NK-92 (cell line): ENCODE measurements around the gene TMEM97.

Experiments
- DNase-seq: peaks from one replicate; lab custom pipeline; 2025; ENCODE audit not compliant: unreplicated experiment; lab: John Stamatoyannopoulos, UW

The TMEM97 gene

GRCh38 chr17:28315846-28316705, 2.9 kb upstream of the TMEM97 start:
- DNase-seq: no peak

- DNase-seq: no peak
These were observed 1.7 kb upstream of the TMEM97 start for GRCh38 chr17:28317099-28317965.

GRCh38 chr17:28317966-28318758, 838 bp upstream of the TMEM97 start:
- DNase-seq: no peak

- DNase-seq: no peak
These were observed 567 bp downstream of the TMEM97 start for GRCh38 chr17:28319598-28319935.

- DNase-seq: no peak
These were observed 1.4 kb downstream of the TMEM97 start for GRCh38 chr17:28320215-28321061.

- DNase-seq: no peak
These were observed 5.3 kb downstream of the TMEM97 start for GRCh38 chr17:28324267-28324745.

- no peak for DNase-seq
These were observed 5.8 kb downstream of the TMEM97 start for GRCh38 chr17:28324781-28325180.

- DNase-seq: no peak
These were observed 6.2 kb downstream of the TMEM97 start for GRCh38 chr17:28325211-28325610.

GRCh38 chr17:28326114-28326513, 7.1 kb downstream of the TMEM97 start:
- DNase-seq: no peak

GRCh38 chr17:28327031-28327607, 8.1 kb downstream of the TMEM97 start:
- no peak for DNase-seq

- no peak for DNase-seq
These were observed 8.7 kb downstream of the TMEM97 start for GRCh38 chr17:28327709-28328108.

GRCh38 chr17:28328325-28328724, 9.3 kb downstream of the TMEM97 start:
- DNase-seq: no peak

- DNase-seq: no peak
These were observed 11.7 kb downstream of the TMEM97 start for GRCh38 chr17:28330671-28331070.

- no peak for DNase-seq
These were observed 13.0 kb downstream of the TMEM97 start for GRCh38 chr17:28331891-28332420.

- no peak for DNase-seq
These were observed 14.2 kb downstream of the TMEM97 start for GRCh38 chr17:28333083-28333746.

- DNase-seq: no peak
These were observed 15.2 kb downstream of the TMEM97 start for GRCh38 chr17:28334171-28334570.

- no peak for DNase-seq
These were observed 15.7 kb downstream of the TMEM97 start for GRCh38 chr17:28334666-28335200.

- DNase-seq: peak; percentile 80
These were observed 16.4 kb downstream of the TMEM97 start, which contains the start of the genes IFT20 and TNFAIP1 for GRCh38 chr17:28335201-28335958. TSS of gene IFT20 (minus strand) at chr17:28335472. CDS start at chr17:28331985, 3,487 bp downstream. TSS of gene TNFAIP1 (plus strand) at chr17:28335761. CDS start at chr17:28339522, 3,761 bp downstream.
